Right lobe of liver (tissue), 4 donors: ENCODE data around the gene AHNAK.
"Not testable (repeated sequence)": the region's sequence is repeated elsewhere in the genome, so short reads cannot be mapped to it uniquely, and the experiment has no call there.

ENCODE experiments used
- CTCF ChIP-seq, 4 donors: fragments of 200-600 bp in 3 of 4; fragments of 450-650 bp in 1 of 4; IDR thresholded peaks; one replicate each; pipeline versions ENCODE4 v1.5.1 to v1.8.0; 2016 to 2022; ENCODE audit warnings: antibody characterized with exemption in 4 of 4, mild to moderate bottlenecking in 2 of 4
- POLR2A ChIP-seq: fragments of 450-650 bp; IDR thresholded peaks from one replicate; pipeline ENCODE4 v1.6.1; 2017; ENCODE audit warnings: antibody characterized with exemption, mild to moderate bottlenecking
- donor health status: DM: no; HTN: no; CAD: no.
- donor health status: DM: no; HTN: no; CAD: no.
- donor health status: DM: no; HTN: yes; CAD: no.

- not testable (repeated sequence) for TF ChIP-seq CTCF (IDR thresholded peaks at IDR 0.05); POLR2A
These were observed 96.7 kb downstream of the AHNAK start for GRCh38 chr11:62449912-62450311.
